Type B pancreatic cell (in vitro differentiated cells): ENCODE measurements around the gene ADCY9. TPM values are rescaled to one million over a fixed set of nuclear protein-coding genes. Genes with fewer than 3 reads are reported as not detected.

Experiments
- DNase-seq: peaks from one replicate; pipeline ENCODE4 v3.0.0; 2021; ENCODE audit warnings: mixed read lengths; ENCODE audit not compliant: unreplicated experiment; ENCODE audit errors: extremely low spot score
- H3K27ac Mint-ChIP-seq: 2 replicates; pipeline ENCODE4 v1.8.0; 2021; ENCODE audit warnings: mild to moderate bottlenecking, mixed read lengths
- H3K27me3 Mint-ChIP-seq: 2 replicates; pipeline ENCODE4 v1.8.0; 2021; ENCODE audit warnings: mixed read lengths
- H3K36me3 Mint-ChIP-seq: 2 replicates; pipeline ENCODE4 v1.8.0; 2021; ENCODE audit warnings: mixed read lengths
- H3K4me1 Mint-ChIP-seq: one replicate; pipeline ENCODE4 v1.8.0; 2021; ENCODE audit warnings: mixed read lengths; ENCODE audit not compliant: unreplicated experiment
- H3K4me3 Mint-ChIP-seq: 2 replicates; pipeline ENCODE4 v1.8.0; 2021; ENCODE audit warnings: mild to moderate bottlenecking, mixed read lengths
- H3K9me3 Mint-ChIP-seq: 2 replicates; pipeline ENCODE4 v1.8.0; 2021; ENCODE audit warnings: mixed read lengths
- total RNA-seq: library from RNA; stranded (reverse); gene quantifications from 2 replicates; pipeline ENCODE4 v1.2.1, GENCODE V29; 2021; ENCODE audit warnings: low replicate concordance
- TF ChIP-seq, protein P1 (sequence below): fragments of 200-600 bp; sonication (generic); conservative IDR thresholded peaks from 2 replicates; pipeline ENCODE4 v1.5.0; 2021; ENCODE audit warnings: antibody characterized with exemption, mild to moderate bottlenecking

ADCY9 gene
- total RNA-seq, 1 donor from 2014 or later, result 13.9 TPM

DNA sequence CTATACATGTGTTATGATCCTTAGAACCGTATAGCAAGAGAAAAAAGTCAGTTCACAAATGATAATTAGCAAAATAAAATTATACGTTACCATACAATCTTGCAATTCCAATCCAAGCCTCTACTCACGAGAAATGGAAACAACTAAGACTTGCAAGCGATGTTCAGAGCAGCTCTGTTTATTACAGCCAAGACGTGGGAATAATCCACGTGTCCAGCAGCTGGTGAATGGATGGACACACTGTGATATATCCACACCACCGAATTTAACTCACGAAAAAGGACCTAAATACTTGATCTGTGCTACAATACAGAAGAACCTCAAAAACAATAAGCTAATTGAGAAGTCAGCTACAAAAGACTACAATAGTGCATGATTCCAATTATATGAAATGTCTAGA is 88.1 kb downstream of the ADCY9 start:
- no peak overlapping the region for H3K4me3 Mint-ChIP-seq
- H3K9me3 Mint-ChIP-seq, result no peaks in the 10 kb centered on the region
- TF ChIP-seq, protein P1, sequence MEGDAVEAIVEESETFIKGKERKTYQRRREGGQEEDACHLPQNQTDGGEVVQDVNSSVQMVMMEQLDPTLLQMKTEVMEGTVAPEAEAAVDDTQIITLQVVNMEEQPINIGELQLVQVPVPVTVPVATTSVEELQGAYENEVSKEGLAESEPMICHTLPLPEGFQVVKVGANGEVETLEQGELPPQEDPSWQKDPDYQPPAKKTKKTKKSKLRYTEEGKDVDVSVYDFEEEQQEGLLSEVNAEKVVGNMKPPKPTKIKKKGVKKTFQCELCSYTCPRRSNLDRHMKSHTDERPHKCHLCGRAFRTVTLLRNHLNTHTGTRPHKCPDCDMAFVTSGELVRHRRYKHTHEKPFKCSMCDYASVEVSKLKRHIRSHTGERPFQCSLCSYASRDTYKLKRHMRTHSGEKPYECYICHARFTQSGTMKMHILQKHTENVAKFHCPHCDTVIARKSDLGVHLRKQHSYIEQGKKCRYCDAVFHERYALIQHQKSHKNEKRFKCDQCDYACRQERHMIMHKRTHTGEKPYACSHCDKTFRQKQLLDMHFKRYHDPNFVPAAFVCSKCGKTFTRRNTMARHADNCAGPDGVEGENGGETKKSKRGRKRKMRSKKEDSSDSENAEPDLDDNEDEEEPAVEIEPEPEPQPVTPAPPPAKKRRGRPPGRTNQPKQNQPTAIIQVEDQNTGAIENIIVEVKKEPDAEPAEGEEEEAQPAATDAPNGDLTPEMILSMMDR, result no peak
- no peaks in the 10 kb centered on the region for H3K27me3 Mint-ChIP-seq
- DNase-seq, result no peak
- no peak overlapping the region for H3K27ac Mint-ChIP-seq
- H3K36me3 Mint-ChIP-seq, result peaks cover 14% of the 10 kb centered on the region
- H3K4me1 Mint-ChIP-seq, result no peaks in the 10 kb centered on the region

DNA sequence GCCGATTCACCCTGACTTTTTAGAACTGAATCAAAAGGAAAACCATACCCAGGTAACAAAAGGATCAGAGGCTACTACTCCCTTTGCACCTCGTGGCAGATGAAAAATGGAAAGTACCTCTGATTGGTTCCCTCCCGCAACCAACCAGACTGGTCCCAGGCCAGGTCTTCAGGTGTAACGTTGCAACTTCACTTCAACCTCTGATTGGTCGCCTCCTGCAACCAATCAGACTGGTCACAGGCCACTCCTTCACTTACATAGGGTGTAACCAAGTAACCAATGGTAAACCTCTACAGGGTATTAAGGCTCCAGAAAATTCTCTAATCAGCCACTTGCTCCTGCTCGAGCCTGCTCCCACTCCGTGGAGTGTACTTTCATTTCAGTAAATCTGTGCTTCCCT is 89.4 kb downstream of the ADCY9 start:
- Mint-ChIP-seq H3K4me3 (no peak overlapping the region), H3K27ac (no peak overlapping the region), H3K9me3 (no peaks in the 10 kb centered on the region), H3K4me1 (no peaks in the 10 kb centered on the region), H3K27me3 (no peaks in the 10 kb centered on the region), H3K36me3 (peaks cover 14% of the 10 kb centered on the region)
- TF ChIP-seq, protein P1, result no peak
- DNase-seq, result no peak

DNA sequence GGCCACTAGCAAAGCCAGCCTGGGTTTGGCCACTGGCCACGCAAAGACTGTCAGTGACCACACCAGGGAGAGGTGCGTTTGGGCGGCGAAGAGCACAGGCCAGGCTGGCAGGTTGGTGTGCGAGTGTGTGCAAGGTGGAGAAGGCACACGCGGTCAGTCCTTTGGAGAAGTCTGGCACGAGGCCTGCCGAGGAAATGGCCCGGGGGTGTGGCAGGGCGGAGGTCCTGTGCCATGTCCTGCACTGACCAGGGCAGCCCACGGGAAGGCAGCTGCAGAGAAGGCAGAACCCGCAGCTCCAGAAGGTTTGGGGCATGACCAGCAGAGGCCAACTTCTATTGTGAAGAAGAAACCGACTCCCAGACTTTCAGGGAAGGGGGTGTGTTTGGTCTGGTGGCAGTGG is 90.8 kb downstream of the ADCY9 start:
- TF ChIP-seq, protein P1, result no peak
- no peak for DNase-seq
- peaks cover 10% of the 10 kb centered on the region for H3K36me3 Mint-ChIP-seq
- H3K27ac Mint-ChIP-seq, result no peak overlapping the region
- H3K4me3 Mint-ChIP-seq, result no peak overlapping the region
- peaks cover 6% of the 10 kb centered on the region for H3K4me1 Mint-ChIP-seq
- no peaks in the 10 kb centered on the region for H3K9me3 Mint-ChIP-seq
- no peaks in the 10 kb centered on the region for H3K27me3 Mint-ChIP-seq

DNA sequence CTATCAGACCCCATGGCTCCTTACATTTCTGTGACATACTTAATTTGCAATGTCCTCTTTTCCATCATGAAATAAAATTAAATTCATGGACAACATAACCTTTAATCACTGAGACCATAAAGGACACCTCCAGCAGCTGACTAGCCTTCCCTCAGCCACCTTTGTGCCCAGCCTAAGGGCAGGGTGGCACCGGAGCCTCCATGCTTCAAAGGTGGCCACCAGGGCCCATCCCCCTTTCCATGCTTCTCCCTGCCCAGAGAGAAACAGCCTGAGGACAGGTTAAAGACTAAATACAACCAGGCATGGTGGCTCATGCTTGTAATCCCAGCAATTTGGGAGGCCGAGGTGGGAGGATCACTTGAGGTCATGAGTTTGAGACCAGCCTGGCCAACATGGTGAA is 94.3 kb downstream of the ADCY9 start:
- H3K4me1 Mint-ChIP-seq, result peaks cover 6% of the 10 kb centered on the region
- no peak overlapping the region for H3K4me3 Mint-ChIP-seq
- no peaks in the 10 kb centered on the region for H3K9me3 Mint-ChIP-seq
- H3K27me3 Mint-ChIP-seq, result no peaks in the 10 kb centered on the region
- H3K27ac Mint-ChIP-seq, result no peak overlapping the region
- DNase-seq, result no peak
- no peaks in the 10 kb centered on the region for H3K36me3 Mint-ChIP-seq
- TF ChIP-seq, protein P1, result no peak

DNA sequence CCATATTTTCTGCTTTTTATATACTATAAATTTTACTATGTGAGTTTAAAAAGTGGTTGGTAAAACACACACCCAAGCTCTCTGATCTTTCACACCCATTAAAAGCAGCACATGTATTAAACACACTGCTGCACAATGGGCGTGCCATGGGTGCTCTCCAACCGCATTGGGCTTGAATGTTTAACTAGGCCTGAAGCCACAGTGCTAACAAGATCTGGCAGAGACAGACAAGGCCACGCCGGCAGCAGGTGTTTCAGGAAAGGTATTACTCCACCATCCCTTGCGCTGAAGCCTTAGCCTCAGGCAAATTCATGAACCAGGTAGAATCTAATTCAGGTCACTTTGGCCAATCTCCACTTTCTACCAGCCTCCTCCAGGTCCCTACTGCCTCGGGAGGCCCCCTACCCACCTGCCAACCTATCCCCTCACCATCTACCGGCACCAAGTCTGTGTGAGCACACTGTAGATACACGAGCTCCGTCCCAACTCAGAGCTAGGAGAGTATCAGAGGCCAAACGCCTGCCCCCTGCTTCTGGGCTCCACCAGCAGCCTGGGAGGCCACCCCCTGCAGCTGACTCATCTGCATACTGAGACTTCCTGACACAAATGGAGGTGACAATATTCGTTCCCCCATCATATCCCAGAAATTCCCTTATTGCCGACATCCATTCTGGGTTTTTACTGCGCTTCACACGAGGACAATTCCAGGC is 95.0 kb downstream of the ADCY9 start:
- Mint-ChIP-seq H3K27ac (no peak overlapping the region), H3K9me3 (no peaks in the 10 kb centered on the region), H3K27me3 (no peaks in the 10 kb centered on the region), H3K36me3 (no peaks in the 10 kb centered on the region), H3K4me1 (peaks cover 8% of the 10 kb centered on the region), H3K4me3 (no peak overlapping the region)
- TF ChIP-seq, protein P1, result no peak
- DNase-seq, result no peak
